Upper lobe of right lung (tissue), 1 donor: ENCODE data around the gene ZNF672. TPM values are rescaled to one million over a fixed set of nuclear protein-coding genes. Genes with fewer than 3 reads are reported as not detected.
A peak's percentile ranks its signal among the peaks of the same experiment; 100 is the strongest.

ENCODE experiments used
- ATAC-seq: fragments of 200-7000 bp; cut with Tn5 transposase; one replicate; pipeline ENCODE4 v1.9.1; 2020; ENCODE audit warnings: mild to moderate bottlenecking, moderate library complexity
- DNase-seq: peaks from one replicate; pipeline ENCODE4 v3.0.0-alpha.2; 2020
- H3K27ac ChIP-seq: fragments of 200-600 bp; one replicate; pipeline ENCODE4 v1.8.0; 2022
- H3K27me3 ChIP-seq: fragments of 200-600 bp; one replicate; pipeline ENCODE4 v1.8.0; 2022; ENCODE audit warnings: mild to moderate bottlenecking
- H3K36me3 ChIP-seq: fragments of 200-600 bp; one replicate; pipeline ENCODE4 v1.8.0; 2022
- H3K4me1 ChIP-seq: fragments of 200-600 bp; one replicate; pipeline ENCODE4 v1.8.0; 2022
- H3K4me3 ChIP-seq: fragments of 200-600 bp; one replicate; pipeline ENCODE4 v1.8.0; 2022; ENCODE audit warnings: mild to moderate bottlenecking
- H3K9me3 ChIP-seq: fragments of 200-600 bp; one replicate; pipeline ENCODE4 v1.8.0; 2022
- intact Hi-C: fragments of 100-400 bp; cut with DNase I; formaldehyde crosslinking; loops from one replicate; pipeline ENCODE4 v1.11.0; 2022
- total RNA-seq: library from RNA; stranded (reverse); fragmentation: NEBNext Ultra II Directional; extraction: Animal tissue kit (Norgen Biotek cat#: 25700); gene quantifications from one replicate; pipeline ENCODE4 v1.2.1, GENCODE V29; 2021
- TF ChIP-seq, protein P1 (sequence below): fragments of 200-600 bp; IDR thresholded peaks from one replicate; pipeline ENCODE4 v1.8.0; 2022; ENCODE audit warnings: antibody characterized with exemption
- donor health status: DM: no; HTN: yes; CAD: no; lungs with severe emphysema.

ZNF672 gene
- total RNA-seq, 1 donor from 2014 or later = 38.1 TPM

DNA sequence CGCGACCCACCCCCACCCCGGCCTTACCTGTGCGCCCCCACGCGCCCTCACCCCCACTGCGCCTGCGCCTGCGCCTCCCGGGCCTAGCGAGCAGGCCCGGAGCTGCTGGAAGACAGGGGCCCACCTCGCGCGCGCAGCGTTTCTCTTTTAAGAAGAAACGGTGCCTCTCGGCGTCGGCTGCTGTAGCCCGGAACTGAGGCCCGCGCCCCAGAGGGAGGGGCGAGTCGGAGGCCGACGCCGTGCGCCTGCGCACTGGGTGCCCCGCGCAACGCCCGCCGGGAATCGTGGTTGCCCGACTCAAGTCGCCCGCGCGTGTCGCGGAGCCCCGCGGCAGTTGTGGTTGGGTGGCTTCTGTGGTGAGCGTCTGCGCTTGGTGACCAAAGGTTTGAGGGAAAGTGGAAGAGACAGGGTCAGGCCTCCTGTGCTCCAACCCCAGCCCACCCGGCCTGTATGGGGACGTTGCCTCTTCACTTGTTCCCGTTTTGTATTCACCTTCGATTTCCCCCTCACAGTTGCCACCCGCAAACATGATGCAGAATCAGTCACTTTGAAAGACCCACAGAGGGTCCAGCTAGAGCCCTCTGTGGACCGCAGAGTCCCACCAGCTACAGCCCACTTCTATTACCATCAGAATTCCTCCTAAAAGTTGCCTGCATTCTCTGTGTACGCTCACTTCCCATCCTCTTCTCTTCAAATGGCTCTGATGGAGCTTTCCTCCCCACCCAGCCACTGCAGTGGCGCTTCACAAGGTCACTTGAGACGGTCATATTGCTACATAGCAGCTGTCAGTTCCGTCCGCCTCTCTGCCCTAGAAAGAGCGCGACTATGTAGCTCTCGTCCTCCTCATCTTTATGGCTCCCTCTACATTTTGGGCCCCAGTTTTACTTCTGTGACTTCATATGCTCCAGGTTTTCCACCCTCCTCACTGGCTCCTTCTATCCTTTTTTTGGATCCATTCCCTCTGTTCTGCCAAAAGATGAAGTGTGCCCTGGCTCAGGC, 21.2 kb downstream of the ZNF672 start, which contains the start of gene ZNF692:
ZNF692 (minus strand) TSS at position 195 of the 999 bp plus-strand sequence. CDS start 776 bp downstream, outside the sequence.
- ATAC-seq (peak; percentile 93), DNase-seq (peak; percentile 99)
- H3K27me3 ChIP-seq = no peaks in the 10 kb centered on the region
- intact Hi-C loops = no loop called here
- H3K4me3 ChIP-seq = peak within 1 kb of the TSS; percentile 56
- TF ChIP-seq, protein P1, sequence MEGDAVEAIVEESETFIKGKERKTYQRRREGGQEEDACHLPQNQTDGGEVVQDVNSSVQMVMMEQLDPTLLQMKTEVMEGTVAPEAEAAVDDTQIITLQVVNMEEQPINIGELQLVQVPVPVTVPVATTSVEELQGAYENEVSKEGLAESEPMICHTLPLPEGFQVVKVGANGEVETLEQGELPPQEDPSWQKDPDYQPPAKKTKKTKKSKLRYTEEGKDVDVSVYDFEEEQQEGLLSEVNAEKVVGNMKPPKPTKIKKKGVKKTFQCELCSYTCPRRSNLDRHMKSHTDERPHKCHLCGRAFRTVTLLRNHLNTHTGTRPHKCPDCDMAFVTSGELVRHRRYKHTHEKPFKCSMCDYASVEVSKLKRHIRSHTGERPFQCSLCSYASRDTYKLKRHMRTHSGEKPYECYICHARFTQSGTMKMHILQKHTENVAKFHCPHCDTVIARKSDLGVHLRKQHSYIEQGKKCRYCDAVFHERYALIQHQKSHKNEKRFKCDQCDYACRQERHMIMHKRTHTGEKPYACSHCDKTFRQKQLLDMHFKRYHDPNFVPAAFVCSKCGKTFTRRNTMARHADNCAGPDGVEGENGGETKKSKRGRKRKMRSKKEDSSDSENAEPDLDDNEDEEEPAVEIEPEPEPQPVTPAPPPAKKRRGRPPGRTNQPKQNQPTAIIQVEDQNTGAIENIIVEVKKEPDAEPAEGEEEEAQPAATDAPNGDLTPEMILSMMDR = no peak
- H3K9me3 ChIP-seq = no peaks in the 10 kb centered on the region
- H3K27ac ChIP-seq = peak within 1 kb of the TSS; percentile 82
- no peaks in the 10 kb centered on the region for H3K36me3 ChIP-seq
- H3K4me1 ChIP-seq = peaks cover 25% of the 10 kb centered on the region

DNA sequence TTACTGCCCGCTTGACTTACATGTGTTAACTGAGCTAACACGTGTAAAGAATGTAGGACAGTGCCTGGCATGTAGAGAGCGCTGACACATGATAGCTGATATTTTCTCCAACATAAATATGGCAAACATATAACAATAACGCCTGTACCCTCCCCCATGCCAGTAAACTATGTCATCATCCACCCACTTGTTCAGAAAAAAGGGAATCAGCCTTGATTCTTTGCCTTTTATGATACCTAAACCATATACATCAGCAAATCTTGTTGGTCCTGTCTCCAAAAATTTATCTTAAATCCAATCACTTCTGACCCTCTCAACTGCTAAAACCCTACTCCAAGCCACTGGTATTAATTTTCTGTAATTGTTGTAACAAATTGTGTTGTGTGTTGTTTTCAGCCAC, 22.0 kb downstream of the ZNF672 start:
- DNase-seq (no peak), ATAC-seq (no peak)
- no peaks in the 10 kb centered on the region for H3K9me3 ChIP-seq
- H3K4me3 ChIP-seq = no peak overlapping the region
- peak overlapping the region; percentile 82 for H3K27ac ChIP-seq
- H3K27me3 ChIP-seq = no peaks in the 10 kb centered on the region
- TF ChIP-seq, protein P1 = no peak
- intact Hi-C loops = no loop called here
- H3K36me3 ChIP-seq = no peaks in the 10 kb centered on the region
- peaks cover 25% of the 10 kb centered on the region for H3K4me1 ChIP-seq

DNA sequence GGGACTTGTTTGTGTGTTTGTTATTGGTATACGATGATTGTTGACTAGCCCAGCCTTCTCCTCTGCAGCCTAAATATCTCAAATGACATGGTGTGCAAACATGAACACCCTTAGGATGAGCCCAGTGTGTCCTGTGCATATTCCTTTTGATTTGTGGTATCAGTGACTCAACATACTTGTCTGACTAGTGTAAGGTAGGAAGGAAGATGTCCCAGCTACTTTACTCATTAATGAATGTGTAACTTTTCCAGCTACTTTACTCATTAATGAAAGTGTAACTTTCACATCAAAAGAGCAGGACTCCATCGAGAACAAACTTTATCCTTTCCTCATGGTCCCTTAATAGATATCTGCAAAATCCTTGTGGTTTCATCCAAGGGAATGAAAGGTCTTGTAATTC, 23.6 kb downstream of the ZNF672 start:
- peaks cover 25% of the 10 kb centered on the region for H3K4me1 ChIP-seq
- no peak overlapping the region for H3K4me3 ChIP-seq
- ATAC-seq = no peak
- no peaks in the 10 kb centered on the region for H3K36me3 ChIP-seq
- TF ChIP-seq, protein P1 = no peak
- H3K27ac ChIP-seq = no peak overlapping the region
- H3K27me3 ChIP-seq = no peaks in the 10 kb centered on the region
- DNase-seq = no peak
- intact Hi-C loops = no loop called here
- no peaks in the 10 kb centered on the region for H3K9me3 ChIP-seq

DNA sequence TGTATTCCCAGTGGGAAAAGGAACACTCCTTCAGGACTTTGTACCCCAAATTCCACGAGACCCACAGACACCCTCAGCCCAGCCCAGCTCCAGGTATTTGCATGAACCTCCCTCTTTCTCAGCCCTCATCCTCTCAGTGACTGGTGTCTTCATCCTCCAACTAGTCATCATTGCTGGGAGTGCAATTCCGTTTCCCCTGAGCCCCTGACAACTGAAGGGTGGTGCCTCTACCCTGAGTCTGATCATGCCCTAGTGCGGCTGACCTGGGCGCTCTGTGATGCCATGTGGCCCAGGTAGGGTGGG, 24.6 kb downstream of the ZNF672 start:
- intact Hi-C loops = no loop called here
- Histone ChIP-seq H3K4me3 (peak overlapping the region; percentile 65), H3K9me3 (no peaks in the 10 kb centered on the region), H3K4me1 (peaks cover 21% of the 10 kb centered on the region), H3K27me3 (no peaks in the 10 kb centered on the region), H3K27ac (peak overlapping the region; percentile 80), H3K36me3 (no peaks in the 10 kb centered on the region)
- ATAC-seq (no peak), DNase-seq (no peak)
- TF ChIP-seq, protein P1 = no peak

DNA sequence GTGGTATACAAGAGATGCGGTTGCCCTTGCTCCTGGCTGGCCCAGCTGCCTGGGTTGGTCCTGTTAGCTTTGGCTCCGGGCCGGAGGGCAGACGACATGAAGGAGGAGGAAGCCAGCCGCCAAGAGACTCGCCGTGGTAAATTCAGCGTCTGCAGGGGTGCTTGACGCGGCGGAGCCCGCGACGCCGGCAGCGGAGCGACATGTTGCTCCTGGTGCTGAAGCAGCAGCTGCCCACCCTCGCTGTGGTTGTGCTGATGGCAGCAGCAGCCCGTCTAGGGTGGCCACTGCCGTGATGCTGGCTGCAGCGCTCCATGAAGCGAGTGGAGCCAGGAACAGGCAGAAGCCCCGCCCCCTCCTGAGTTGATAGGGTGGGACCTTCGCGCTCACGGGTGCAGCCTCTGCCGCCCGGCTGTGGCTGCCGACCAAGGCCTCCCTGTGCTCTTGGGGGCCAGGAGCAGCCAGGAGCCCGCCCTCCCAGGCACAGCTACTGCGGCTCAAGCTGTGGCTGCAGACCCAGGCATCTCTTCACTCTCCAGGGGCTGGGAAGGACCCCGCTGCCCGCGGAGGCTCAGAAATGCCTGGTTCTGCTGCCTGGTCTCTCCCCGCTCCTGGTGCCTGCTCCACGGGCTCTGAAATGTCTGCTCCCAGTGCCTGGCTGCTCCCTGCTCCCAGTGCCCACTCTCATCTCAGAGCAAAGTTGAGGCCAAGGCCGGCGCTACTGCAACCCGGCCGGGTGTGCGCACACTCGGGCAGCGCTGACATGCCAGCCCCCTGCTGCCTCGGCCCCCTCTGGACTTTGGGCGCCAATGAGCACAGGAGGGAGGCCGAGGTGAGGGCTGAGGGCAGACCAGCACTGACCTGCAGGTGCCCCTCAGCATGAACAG, 25.2 kb downstream of the ZNF672 start:
- Histone ChIP-seq H3K4me1 (peaks cover 15% of the 10 kb centered on the region), H3K9me3 (no peaks in the 10 kb centered on the region), H3K36me3 (no peaks in the 10 kb centered on the region), H3K27ac (peak overlapping the region; percentile 80), H3K4me3 (peak overlapping the region; percentile 65), H3K27me3 (no peaks in the 10 kb centered on the region)
- ATAC-seq = peak; percentile 80
- DNase-seq = peak; percentile 92
- TF ChIP-seq, protein P1 = no peak
- intact Hi-C loops = no loop called here
